Stimulated activated CD4-positive, alpha-beta T cell treated with anti-CD3 and anti-CD28 coated beads, Interleukin-2, amount 100 ng/mL, for 48 hours (primary cell): Measurements from ENCODE around the gene APC2.
"Not testable (repeated sequence)": the region's sequence is repeated elsewhere in the genome, so short reads cannot be mapped to it uniquely, and the experiment has no call there.

Source experiments
- DNase-seq, 2 donors: peaks; one replicate each; pipeline ENCODE4 v3.0.0-alpha.2; 2020

APC2 gene

GRCh38 chr19:1497578-1498235 is 47.8 kb downstream of the APC2 start:
- DNase-seq = no peak

GRCh38 chr19:1499231-1499630 is 49.3 kb downstream of the APC2 start:
- not testable (repeated sequence) for DNase-seq

GRCh38 chr19:1501200-1501595 is 51.3 kb downstream of the APC2 start:
- DNase-seq = no peak

GRCh38 chr19:1502433-1503088 is 52.6 kb downstream of the APC2 start:
- no peak for DNase-seq

- peak; percentile 75 to 78 for DNase-seq
These were observed 53.4 kb downstream of the APC2 start for GRCh38 chr19:1503089-1503924.

- DNase-seq = no peak
These were observed 54.2 kb downstream of the APC2 start for GRCh38 chr19:1503925-1504773.

- DNase-seq = no peak
These were observed 55.1 kb downstream of the APC2 start for GRCh38 chr19:1505012-1505411.

GRCh38 chr19:1505991-1506881 is 56.3 kb downstream of the APC2 start:
- DNase-seq = no peak

- DNase-seq = no peak
These were observed 57.3 kb downstream of the APC2 start for GRCh38 chr19:1507192-1507660.

GRCh38 chr19:1507763-1508506 is 58.0 kb downstream of the APC2 start:
- peak; percentile 85 to 87 for DNase-seq

GRCh38 chr19:1508507-1508856 is 58.6 kb downstream of the APC2 start:
- DNase-seq = no peak

GRCh38 chr19:1509602-1510441 is 59.9 kb downstream of the APC2 start:
- no peak for DNase-seq

GRCh38 chr19:1510442-1510806 is 60.5 kb downstream of the APC2 start:
- no peak for DNase-seq

GRCh38 chr19:1510807-1511206 is 60.9 kb downstream of the APC2 start:
- no peak for DNase-seq

- no peak for DNase-seq
These were observed 61.7 kb downstream of the APC2 start for GRCh38 chr19:1511318-1512317.

GRCh38 chr19:1512671-1513498 is 63.0 kb downstream of the APC2 start, which contains the start of gene ADAMTSL5:
Gene ADAMTSL5, minus strand, starts transcription at chr19:1513019. Its CDS starts 2,076 bp downstream, at chr19:1510943.
- DNase-seq = peak; percentile 68 to 73

- DNase-seq = peak; percentile 59 to 72
These were observed 63.8 kb downstream of the APC2 start for GRCh38 chr19:1513499-1514294.
